GM21515 (cell line): Measurements from ENCODE around the gene SLC22A25.
"Not testable (repeated sequence)": the region's sequence is repeated elsewhere in the genome, so short reads cannot be mapped to it uniquely, and the experiment has no call there.

Experiments used
- ATAC-seq: cut with Tn5 transposase; IDR thresholded peaks from one replicate; pipeline ENCODE4 v1.9.1; 2021; ENCODE audit not compliant: unreplicated experiment

SLC22A25 gene

DNA sequence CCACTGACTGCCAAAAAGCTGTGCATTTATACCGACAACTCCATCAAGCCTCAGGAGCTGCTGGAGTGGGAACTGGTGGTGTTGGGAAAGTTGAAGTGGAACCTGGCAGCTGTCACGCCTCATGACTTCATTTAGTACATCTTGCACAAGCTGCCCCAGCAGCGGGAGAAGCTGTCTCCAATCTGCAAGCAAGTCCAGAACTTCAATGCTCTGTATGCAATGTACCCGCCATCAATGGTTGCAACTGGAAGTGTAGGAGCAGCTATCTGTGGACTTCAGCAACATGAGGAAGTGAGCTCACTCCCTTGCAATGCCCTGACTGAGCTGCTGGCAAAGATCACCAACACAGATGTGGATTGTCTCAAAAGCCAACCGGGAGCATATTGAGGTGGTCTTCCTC is at the start of gene SLC22A25:
Gene SLC22A25, minus strand, starts transcription at position 67 of the 400 bp plus-strand sequence. CDS start 13,947 bp downstream, outside the sequence.
- ATAC-seq: no peak

DNA sequence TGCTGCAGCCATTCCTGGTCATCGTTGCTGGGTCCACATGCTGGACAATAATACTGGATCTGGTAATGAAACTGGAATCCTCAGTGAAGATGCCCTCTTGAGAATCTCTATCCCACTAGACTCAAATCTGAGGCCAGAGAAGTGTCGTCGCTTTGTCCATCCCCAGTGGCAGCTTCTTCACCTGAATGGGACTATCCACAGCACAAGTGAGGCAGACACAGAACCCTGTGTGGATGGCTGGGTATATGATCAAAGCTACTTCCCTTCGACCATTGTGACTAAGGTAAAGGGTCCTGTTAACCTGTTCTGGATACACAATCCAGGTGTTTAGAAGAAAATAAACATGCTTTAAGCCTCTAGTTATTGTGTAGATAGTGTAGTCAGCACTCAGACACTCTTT is 46.9 kb upstream of the SLC22A25 start:
- no peak for ATAC-seq

DNA sequence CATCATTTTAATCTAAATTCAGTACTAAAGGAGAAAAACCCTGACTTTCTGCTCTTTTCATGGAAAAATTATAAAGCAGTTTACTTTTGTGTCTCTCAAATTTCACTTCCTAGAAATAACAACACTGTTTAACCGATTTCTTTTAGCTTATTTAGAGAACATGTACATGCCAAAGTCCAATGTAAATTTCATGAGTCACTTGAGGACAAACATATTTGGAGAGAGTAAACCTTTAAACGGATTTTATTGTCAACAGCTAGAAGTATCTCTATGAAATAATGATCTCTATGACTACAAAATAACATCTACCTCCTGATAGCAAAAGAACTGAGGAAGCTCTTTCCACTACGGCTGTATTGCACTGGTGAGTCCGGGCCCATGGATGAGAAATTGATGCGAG is 46.3 kb upstream of the SLC22A25 start:
- no peak for ATAC-seq

DNA sequence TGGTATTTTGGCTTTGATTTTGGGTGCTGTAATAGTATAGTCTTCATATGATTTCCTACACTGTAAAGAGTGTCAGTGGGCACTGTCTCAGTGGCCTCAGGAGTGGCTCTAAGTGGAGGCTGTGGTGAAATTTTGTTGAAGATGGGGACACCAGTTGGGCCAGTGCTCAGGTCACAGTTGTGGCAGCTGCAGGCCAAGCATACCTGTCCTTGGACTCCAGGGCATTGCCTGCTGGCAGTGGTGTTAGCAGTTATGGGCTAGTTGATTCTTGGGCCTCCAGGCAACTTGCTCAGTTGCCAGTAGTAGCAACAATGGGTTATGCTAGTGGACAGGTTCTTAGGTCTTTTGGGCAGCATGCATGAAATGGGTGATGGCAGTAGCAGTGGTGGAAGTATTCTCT is 39.2 kb upstream of the SLC22A25 start:
- no peak for ATAC-seq

DNA sequence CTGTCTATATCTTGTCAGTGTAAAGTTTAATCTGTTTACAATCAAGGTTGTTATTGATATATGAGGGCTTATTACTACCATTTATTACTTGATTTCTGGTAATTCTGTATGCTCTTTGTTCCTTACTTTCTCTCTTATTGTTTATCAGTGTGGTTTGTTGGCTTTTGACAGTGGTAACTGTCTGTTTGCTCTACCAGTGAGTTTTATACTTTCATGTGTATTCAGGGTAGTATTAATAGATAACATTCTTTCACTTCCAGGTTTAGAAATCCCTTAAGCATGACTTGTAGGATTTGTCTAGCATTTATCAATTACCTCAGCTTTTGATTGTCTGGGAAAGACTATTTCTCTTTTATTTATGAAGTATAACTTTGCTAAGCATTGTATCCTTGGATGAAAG is 37.5 kb upstream of the SLC22A25 start:
- ATAC-seq: no peak

DNA sequence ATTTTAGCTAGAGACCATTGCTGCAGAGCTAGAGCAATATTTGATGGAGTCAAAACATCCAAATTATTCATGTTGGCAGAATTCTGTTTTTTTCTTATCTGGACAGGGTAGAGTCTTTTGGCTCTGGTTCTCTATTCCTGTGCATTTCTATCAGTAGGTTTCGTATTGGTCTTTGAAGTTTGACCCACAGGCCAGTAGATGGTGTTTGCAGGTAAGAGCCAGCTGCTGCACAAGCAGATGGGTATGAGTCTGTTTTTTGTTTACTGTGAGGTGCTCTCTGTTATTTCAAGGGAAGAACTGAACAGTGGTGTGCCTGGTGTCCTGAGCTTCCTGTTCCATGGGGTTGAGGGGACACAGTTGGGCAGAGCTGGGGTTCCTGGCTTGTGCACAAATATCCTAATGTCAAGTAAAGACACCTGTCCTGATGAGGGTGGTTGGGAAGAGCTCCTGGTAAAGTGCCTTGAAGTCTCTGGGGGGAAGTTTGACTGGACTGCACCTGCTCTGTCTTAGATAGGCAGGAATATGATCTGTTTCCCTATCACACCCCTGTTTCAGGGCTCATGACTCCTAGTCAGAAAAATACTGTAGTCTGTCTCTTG is 34.0 kb upstream of the SLC22A25 start:
- ATAC-seq: no peak

DNA sequence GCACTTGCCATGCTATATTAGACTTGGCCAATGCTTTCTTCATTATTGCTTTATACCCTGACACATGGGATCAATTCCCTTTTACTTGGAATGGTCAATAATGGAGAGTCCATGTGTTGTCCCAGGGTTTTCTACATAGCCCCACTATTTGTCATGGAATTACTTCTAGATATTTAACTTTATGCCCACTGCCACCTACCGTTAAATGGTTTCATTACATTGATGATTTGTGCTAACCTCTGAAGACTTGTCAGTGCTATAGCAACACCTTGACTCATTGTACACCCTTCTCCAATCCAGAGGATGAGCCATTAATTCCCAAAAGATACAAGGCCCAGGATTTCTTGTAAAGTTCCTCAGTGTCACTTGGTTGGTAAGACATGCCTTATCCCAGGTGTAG is 31.4 kb upstream of the SLC22A25 start:
- no peak for ATAC-seq

DNA sequence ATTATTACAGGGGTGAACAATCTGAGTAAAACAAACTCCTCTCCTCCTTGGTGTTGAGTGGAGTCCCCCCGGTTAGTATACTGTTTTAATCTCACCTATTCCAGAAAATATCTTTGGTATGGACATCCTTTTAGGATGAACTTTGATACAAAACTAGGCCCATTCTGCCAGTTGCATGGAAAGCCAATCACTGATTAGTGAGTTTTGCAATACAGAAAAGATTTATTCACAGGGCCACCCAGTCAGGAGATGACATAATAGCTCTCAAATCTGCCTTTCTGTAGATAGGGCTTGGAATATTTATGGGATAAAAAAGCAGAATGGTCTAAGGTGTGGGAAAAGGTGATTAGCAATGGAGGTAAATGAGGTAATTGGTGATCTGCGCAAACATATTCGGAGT is 30.3 kb upstream of the SLC22A25 start:
- no peak for ATAC-seq

DNA sequence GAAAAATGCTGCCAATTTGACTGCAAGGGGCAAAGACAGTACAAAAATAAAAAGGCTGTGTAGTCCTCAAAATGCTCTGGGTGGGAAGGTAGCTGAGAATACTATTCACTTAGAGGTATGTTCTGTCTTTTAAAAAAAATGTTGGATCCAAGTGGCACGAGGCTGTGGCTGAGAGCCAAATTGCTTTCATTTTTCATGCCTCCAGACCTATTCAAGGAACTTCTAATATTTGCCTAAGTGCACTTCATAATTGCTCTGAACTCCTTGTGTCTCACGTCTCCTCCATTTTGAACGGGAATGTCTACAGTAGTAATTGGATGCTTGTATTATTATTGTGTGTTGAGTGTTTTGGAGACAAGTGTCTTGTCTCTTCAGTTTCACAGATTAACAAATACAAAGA is 19.1 kb upstream of the SLC22A25 start:
- ATAC-seq: no peak

DNA sequence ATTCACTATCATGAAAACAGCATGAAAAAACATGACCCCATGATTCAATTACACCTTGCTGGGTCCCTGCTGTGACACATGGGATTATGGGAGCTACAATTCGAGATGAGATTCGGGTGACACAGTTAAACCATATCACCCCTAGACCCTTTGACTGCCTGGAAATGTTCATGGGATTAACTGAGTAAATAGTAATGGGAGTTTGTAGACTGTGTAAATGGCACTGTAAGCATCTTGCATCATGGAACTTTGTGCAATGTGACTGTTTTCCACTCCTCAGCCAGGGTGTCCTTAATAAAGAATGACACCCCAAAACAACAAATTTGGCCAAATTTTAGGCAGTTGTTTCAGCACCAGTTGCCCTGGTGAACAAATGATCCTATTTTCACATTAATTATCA is 7.9 kb upstream of the SLC22A25 start:
- ATAC-seq: no peak

DNA sequence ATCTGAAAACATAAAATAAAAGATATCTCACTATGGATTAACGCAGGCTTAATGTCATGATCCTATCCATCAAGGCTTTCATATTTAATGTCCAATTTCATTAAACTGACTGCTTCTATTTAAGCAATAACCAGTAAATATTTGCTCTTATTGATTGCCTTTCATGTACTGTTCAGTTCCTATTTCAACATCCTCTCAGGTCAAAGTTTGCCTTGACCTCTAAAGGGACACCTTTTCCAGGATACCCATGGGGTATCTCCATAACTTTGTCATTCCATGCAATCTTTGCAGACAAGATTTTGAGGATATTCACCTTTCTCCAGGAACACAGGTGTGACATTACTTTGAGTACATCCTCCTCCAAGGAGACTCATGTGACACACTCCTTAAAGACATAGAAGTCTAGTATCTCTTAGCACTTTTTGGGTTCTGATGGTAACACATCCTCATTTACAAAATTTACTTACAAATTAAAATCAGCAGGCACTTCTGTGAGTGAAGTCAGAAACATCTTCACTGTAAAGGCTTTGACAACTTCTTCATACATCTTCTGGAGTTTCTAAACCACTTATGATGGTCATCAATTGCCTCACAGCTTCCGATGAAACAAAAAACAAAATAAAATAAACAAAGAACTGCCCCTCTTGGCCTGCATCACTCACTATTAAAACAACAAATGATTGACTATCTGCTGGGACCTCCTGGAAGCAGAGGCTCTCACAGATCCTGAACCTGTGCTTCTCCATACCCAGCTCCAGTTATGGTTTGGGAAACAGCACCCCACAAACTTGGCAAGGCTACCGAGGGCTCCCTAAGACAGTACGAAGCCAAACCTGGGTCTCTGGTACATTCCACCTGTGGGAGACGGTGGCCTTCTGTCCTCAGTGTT is 7.0 kb upstream of the SLC22A25 start:
- ATAC-seq: no peak

DNA sequence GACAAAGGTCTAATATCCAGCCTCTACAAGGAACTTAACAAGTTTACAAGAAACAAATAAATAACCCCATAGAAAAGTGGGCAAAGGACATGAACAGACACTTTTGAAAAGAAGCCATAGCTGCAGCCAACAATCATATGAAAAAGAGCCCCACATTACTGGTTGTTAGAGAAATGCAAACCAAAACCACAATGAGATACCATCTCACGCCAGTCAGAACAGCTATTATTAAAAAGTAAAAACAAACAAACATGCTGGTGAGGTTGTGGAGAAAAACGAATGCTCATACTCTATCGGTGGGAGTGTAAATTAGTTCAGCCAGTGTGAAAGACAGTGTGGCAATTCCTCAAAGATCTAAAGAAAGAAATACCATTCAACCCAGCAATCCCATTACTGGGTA is 5.6 kb upstream of the SLC22A25 start:
- ATAC-seq: no peak

DNA sequence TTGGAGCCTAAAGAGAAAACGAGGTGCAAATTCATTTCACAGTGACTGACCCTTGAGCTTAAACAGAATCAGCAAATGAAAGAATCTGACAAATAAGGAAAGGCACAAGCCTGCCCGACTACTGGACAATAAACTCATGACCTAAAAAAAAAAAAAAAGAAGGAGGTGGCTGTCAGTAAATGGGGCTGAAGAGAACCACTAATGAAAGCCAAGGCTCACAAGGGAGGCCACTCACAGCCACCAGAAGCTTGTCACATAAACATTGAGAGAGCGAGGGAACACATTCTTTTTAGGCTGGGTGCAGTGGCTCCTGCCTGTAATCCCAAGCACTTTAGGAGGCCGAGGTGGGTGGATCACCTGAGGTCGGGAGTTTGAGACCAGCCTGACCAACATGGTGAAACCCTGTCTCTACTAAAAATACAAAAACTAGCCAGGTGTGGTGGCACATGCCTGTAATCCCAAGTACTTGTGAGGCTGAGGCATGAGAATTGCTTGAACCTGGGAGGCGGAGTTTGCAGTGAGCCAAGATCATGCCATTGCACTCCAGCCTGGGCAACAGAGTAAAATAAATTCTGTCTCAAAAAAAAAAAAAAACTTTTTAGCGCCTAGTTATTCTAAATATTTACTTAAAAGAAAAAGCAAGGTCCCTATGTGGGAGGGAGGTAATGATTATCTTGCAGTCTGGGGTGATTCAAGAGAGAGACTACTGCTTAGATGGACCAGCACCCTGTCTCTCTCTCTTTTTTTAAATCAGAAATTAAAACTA is 4.0 kb upstream of the SLC22A25 start:
- not testable (repeated sequence) for ATAC-seq

DNA sequence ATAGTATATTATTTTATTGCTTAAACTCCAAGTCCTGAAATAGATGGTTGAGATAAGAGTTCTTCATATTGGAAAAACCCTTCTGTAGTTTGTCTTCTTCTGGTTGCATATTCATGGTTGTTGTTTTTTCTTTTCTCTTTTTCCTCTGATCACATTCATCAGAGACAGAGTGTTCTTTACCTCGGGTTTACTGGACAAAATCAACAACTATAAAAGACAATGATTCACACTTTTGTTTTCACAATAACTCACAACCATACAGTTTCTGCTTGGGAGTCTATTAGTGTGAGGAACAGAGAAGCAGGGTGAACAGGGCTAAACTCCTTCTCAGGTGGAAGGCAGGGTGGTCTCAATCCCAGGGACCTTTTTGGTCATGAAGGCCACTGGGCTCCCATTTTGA is 2.6 kb upstream of the SLC22A25 start:
- ATAC-seq: no peak

DNA sequence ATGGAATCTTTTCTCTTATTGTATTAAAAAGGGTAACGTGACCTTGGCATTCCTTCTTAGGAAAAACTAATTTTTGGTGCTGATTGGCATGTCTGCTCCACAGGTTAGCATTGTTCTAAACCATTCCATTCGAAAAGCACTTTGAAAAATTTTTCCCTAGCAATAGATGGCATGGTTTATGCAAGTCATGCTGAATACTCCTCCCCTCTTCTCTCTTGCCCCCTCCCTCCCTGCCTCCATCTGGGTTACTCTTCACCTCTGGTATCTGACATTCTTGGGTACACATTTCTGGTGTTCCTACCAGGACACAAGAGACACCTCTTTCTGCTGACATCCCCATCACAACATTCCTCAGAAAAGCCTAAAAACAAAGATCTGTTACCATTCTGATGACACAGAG is 1.5 kb upstream of the SLC22A25 start:
- ATAC-seq: no peak

DNA sequence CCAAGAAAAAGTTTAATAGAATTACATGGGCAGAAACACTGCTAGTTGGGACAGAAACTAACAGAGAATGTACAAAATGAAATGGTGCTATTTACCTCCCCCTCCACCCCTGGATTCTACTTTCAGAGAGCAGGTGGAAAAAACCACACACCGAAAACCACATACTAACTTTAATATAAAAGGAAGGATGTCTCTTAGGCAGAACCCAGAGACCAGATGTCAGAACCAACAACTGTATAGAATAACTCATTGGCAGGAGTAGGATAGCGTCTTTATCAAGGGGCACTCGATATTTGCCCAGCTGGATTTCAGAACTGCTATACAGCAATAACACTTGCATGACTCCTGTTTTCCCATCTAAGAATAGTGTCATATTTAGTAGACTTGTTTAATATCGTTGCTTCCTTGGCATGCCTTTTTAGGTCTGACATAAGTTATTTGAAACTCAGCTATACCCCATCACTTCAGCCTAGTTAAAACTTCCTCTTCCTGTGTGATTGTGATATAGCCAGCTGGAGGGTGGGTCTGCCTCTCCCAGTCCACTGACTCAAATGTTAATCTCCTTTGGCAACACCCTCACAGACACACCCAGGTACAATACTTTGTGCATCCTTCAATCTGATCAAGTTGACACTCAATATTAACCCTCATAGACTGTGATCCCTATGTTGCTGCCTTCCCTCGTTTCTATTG is 1.2 kb downstream of the SLC22A25 start:
- no peak for ATAC-seq

DNA sequence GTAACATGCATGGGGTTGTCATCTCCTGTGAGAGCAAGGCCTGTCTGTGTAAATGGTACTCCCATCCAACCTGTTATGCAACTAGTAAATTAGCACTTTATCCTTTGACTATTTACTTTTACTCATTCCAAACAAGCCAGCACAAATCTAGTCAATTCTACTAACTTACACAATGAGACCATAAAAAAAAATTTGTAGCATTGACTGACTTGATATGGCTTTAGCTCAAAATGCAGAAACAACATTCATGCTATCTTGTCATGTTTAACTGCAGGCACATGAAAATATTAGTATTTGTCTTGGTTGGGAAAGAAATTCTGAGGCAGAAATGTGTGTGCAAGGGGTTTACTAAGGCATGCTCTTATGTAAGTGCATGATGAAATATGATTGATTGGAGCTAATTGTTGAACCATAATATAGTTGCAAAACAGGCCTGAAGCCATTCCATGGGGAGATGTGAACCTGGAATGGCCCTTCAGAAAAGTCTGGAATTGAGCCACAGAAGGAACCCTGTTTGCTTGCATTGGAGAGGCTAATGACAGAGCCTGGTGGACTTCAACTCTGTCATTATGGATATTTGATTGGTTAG is 2.5 kb downstream of the SLC22A25 start:
- no peak for ATAC-seq

DNA sequence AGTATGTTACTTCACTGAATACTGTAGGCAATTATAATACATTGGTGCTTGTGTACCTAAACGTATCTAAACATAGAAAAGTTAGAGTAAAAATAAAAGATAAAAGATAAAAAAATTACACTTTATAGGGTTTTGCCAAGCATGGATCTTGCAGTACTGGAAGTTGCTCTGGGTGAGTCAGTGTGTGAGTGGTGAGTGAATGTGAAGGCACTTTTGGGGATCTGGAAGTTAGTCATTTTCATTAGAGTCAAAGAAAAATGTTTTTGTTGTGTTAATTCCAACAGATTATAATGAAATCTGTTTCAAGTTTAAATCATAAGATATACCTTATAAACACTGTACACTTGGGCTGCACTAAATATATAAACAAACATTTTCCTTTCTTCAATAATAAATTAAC is 3.3 kb downstream of the SLC22A25 start:
- no peak for ATAC-seq

DNA sequence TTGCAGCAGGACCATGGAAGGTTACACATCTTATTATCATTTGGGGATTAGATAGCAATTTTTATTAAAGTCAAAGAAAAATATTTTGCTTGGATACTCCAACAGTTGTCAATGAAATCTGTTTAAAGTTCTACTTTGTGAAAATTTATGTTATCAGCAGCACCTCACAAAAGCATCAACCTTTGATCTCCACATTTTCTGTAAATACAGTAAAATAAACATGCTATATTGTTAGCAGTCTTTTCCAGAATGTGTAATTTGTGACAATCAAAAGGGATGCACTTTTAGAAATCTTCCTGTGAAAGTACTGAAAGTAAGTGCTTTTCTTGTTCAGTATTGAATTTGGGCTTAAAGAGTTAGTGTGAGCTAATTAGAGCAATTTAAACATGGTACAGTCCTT is 4.1 kb downstream of the SLC22A25 start:
- no peak for ATAC-seq

DNA sequence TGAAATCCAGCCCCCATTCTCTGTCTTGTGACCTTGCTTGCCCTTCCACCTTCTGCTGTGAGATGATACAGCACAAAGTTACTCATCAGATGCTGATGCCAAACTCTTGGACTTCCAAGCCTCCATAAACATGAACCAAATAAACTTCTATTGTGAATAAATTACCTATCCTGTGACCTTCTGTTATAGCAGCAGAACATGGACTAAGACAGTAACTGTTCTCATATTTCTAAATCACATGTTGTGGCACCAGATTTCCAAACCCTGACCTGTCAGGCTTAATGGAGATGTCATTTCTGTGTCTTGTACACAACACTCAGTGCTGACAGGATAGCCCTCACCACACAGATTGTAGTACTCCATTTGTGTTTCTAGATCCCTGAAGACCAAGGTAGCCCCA is 6.0 kb downstream of the SLC22A25 start:
- ATAC-seq: no peak
